Inflammatory macrophage (primary cell): ENCODE data around the gene UHRF2.
A peak's percentile ranks its signal among the peaks of the same experiment; 100 is the strongest.
"Not testable (repeated sequence)": the region's sequence is repeated elsewhere in the genome, so short reads cannot be mapped to it uniquely, and the experiment has no call there.

ENCODE experiments used
- DNase-seq, 2 donors: peaks; one replicate each; pipeline ENCODE4 v3.0.0-alpha.2; 2020 to 2022

UHRF2 gene

DNA sequence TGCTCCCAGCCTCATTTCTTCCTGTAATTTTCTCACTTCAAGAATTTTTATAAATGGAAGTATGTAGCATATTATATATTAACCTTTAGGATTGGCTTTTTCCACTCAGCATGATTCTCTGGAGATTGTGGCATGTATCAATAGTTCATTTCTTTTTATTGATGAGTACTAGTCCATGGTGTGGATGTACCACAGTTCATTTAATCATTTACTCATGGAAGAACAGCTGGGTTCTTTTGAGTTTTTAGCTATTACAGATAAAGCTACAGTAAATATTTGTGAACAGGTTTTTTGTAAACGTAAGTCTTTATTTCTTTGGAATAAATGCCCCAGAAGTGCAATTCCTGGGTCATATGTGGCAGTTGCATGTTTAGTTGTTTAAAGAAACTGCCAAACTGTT lies 76.1 kb downstream of the UHRF2 start:
- no peak for DNase-seq

DNA sequence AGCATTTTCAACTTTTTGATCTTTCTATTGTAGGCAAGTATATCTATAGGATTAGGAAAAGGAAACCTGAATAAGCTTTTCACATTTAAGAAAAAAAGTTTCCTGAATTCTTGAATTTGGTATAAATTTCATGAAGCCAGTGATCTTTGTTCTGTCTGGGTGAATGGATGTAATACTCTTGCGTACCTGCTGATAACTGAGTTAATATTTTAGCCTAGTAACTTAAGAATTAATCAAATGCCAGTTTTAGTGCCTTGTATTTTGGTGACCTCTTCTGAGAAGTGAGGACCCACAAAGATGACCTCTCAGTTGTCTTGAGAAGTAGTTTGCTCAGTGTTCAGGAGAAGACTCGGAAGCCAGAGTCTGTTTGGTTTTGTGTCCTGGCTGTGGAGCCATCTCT lies 77.9 kb downstream of the UHRF2 start:
- DNase-seq: no peak

DNA sequence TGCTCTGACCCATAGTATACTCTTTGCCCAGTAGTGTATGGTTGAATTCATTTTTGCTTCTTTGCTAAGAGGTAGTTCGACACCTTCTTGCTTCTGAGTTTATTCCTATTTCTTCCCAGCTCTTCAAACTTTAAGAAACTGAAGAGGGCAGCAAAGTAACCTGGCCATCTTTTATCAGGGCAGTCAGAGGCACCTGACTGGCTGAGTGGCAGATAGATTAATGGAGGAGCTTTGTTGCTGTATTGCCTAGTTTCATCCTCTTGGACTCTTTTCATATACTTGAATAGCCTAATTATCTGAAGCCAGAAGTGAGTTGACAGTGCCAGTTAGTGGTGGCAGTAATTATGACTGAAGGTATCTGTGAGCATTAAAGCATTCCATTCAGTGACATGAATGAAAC lies 82.5 kb downstream of the UHRF2 start:
- no peak for DNase-seq

DNA sequence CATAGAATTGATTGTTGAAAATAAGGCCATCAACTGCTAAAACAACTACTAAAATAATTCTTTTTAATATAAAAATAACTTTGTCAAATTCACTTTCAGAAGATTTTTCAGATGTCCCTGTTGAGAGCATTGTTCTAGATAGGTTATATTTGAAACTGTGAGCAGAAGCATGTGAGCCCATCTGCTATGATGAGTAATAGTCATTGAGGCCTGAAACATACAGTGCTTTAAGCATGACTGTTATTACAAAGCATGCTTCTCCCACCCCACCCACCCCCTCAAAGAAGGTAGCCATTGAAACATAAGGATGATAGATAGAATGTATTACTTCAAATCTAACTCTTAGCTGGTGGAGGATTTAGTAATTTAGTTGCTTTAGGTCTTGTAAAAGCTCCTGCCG lies 86.0 kb downstream of the UHRF2 start:
- DNase-seq: peak; percentile 8 to 33

DNA sequence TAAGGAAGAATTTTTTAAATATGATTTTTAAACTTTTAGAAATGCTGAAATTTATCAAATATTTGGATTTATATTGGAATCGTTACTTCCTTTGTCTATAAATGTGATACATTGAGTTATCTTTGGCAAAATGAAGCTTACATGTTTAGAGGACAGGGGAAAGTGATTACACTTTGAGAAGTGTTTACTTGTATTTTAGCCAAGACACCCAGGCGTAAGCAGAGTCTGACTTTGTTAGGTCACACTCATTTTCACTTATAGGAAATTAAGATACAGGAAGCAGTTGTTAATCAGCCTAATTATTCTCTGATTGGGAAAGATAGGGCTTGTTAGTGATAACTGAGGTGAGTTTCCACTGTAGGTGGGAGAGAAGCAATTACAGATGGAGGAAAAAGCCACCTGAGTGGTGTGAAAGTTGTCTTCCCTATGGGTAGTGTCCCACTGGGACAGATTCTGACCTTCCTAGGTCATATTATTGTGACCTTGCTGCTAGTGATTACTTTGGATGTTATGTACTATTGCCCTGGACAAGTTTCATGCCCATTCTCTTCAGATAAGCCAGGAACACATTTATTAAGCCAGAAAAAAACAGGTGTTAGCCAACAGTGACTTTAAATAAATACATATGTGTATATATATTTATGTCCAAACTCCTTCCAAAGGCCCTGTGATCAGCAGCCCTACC lies 88.7 kb downstream of the UHRF2 start:
- no peak for DNase-seq

DNA sequence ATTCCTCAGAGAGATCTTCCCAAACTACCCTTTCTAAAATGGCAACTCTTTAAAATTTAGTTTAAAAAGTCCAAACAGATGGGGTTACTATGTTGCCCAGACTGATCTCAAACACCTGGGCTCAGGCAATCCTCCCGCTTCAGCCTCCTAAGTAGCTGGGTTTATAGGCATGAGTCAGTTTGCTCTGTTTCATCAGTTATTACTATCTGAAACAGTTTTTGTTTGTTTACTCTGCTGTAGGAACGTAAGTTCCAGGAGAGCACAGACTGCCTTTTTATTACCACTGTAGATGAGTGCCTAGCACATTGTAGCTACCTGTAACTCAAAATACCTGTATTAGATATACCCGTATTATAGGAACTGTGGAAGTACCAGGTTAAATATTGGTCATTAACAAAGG lies 89.4 kb downstream of the UHRF2 start:
- DNase-seq: no peak

DNA sequence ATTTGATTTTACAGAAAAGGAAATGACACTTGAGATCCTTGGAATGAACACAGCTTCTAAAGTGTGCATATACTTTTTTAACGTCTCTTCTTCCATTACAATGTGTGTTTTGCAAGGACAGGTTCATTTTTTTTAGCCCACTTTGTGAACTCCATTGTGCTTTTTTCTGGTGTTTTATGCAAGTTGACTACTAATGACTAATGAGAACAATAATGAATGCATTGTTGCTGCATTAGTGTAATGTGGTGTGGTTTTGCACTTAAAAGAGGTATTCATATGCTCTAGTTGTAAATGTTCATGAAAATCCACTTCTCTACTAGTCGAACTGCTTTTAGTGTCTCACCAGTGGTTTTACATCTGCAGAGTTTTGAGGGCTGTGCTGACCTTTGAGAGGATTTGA lies 93.6 kb downstream of the UHRF2 start:
- DNase-seq: no peak

DNA sequence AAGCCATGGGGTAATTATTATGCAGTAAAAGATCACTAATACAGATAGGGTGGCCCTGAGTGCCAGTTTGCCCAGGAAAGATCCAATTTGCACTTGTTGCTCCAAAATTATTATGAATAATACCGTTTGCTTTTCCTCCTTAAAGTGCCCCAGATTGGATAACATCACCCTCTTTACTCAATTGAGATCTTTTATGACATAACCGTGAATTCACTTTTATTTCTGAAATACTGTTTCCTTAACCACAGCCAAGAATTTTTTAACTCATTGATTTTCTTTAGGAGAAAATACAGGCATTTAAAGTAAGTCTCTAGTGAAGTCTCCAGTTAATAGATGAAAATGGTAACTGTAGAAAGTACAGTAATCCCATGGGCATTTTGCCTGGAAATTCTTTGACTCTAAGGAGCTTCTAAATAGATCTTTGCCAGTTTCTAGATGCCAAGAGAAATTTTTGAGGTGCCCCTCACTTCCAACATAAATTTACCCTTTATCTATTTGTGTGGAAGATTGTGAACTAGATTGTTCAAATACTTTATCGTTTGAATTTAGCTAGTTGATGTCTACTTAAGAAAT lies 99.2 kb downstream of the UHRF2 start:
- DNase-seq: no peak

DNA sequence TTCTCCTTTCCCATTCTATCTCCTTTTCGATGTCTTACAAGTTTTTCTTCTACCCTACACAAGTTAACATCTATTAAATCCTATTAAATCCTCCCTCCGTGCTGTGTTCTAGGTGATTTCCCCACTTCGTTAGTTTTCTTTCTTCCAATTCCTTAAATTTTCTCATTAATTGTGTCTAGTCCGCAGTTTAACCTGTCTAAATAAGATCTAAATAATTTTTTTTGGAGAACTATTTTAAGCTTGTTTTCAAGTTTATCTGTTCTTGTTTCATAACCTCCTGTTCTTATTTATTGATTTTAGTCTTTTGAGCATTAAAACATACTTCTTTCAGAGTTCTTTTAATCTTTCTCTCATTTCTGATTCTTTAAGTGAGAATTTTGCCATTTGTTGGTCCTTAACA lies 109.3 kb downstream of the UHRF2 start:
- DNase-seq: no peak

DNA sequence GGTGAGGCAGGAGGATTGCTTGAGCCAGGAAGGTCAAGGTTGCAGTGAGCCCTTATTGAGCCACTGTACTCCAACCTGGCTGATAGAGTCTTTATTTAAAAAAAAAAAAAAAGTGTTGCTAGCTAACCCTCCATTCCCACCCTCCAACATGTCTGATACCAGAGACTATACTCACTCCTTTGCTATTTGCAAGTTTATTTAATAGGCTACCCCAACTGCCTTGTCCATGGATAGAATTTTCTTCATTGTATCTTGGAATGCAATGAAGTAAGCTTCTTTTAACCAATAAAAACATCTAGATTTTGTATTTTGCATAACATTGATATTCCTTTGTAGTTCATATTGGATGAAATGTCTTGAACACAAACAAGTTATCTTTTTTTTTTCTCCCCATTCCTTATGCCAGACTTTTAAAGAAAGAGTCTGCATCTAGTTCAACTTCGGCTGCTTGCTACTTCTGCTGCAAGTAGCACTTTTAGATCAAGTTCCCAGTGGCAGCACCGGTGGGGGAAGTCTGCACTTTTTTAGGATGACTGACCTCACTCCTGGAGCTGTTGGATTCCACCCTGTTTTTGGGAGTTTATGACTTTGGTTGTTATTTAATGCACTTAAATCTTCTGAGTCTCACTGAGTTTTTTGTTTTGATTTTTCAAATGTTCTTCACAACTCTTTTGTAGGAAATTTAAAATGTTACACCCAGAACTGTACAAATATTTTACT lies 112.5 kb downstream of the UHRF2 start:
- no peak for DNase-seq

DNA sequence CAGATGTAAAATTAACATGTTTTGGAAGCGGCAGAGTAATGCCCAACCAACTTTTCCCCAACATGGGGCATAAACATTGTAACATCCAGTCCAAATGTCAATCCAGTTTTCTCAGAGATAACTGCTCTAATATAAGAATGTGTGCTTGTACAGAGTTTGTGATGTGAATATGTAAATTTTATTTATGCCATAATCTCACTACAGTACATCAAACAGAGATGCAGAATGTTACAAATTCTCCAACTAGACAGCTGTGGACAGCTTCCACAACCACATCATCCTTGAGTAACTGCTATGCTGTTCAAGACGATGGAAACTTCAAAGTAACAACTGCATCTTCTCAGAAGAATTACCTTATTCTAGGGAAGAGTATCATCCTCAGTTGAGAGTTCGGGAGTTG lies 122.6 kb downstream of the UHRF2 start:
- DNase-seq: no peak

DNA sequence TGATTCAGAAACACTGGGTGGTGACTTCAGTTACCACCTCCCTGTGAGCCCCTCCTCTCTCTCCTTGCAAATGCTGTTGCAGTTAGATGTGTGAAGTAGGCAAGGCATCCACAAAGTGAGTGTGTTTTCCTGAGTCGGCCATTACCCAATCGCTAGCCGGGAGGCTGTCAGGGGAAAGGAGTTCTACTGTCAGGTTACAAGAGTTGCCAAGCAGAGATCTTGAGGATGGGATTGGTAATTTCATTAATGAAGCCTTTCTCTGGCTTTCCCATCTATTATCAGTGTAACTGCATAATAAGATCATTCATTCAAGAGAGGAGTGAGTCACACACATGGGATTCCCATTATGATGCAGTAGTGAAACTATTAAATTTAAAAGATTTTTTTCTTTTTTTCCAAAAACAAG lies 125.7 kb downstream of the UHRF2 start:
- DNase-seq: no peak

DNA sequence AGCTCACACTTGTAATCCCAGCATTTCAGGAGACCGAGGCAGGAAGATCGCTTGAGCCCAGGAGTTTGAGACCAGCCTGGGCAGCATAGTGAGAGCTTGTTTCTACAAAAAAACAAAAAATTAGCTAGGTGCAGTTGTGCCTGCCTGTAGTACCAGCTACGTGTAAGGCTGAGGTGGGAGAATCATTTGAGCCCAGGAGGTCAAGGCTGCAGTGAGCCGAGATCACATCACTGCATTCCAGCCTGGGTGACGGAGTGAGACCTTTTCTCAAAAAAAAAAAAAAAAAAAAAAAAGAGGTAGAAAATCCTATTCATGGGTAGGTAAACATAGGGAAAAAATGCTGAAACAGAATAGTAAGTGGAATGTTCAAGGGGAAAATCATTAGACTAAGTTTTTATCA lies 129.6 kb downstream of the UHRF2 start:
- not testable (repeated sequence) for DNase-seq

DNA sequence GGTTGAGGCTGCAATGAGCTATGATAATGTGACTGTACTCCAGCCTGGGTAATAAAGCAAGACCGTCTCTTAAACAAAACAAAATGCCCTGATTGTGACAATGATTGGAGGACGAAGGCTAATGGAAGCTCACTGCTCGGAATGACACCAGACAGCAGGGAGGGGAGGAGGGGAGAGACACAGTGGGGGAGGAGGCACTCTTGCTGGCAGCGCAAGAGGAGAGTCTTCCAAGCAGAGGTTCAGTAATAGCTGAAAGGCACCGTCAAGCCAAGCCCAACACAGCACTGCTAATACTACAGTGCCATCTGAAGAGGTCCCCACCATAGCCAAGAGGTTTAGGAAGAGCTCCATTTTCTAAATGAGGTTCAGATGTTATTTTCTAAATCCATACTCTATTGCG lies 130.2 kb downstream of the UHRF2 start:
- DNase-seq: no peak

DNA sequence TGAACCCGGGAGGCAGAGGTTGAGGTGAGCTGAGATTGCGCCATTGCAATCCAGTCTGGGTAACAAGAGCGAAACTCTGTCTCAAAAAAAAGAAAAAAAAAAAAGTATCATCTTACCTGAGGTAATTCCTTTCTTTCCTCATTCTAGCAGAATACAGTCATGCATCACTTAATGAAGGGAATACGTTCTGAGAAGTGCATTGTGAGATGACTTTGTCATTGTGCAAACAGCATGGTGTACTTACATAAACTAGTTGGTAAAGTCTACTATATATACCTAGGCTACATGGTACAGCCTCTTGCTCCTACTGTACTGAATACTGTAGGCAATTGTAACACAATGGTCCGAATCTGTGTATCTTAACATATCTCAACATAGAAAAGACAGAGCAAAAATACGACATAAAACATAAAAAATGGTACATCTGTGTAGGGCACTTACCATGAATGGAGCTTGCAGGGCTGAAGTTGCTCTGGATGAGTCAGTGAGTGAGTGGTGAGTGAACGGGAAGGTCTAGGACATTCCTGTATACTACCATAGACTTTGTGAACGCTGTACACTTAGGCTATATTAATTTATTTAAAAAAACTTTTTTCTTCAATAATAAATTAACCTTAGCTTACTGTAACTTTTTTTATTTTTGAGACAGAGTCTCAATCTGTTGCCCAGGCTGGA lies 132.2 kb downstream of the UHRF2 start:
- DNase-seq: no peak

DNA sequence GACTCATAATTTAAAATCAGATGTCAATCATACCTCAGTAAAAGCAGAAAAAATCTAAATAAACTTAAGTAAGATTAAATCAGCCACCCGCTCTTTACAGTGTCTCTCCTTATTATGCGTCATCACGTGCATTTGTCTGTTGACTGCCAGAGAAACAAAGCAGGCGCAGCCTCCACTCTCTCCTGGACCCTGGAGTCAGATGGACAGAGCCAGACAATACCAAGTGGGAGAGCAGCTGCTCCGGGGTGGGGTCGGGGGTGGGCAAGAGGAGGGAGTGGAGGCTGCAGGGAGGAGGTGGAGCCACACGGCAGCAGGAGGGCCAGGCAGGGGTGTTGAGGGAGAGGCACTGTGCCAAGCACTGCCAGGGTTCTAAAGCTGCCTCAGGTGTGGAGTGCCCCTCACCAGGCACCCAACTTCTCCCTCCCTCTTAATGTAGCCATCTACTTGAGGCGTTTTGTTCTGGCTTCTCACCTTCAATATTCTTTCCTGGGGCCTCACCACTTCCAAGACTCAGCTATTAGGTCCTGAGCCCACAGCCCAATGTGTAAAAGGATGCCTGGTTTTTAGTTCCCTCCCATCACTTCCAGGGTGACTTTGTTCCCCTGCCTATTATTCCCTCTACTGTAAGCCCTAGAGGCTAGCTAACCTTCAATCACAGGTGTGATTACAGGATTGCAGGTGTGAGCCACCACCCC lies 136.3 kb downstream of the UHRF2 start:
- DNase-seq: no peak

DNA sequence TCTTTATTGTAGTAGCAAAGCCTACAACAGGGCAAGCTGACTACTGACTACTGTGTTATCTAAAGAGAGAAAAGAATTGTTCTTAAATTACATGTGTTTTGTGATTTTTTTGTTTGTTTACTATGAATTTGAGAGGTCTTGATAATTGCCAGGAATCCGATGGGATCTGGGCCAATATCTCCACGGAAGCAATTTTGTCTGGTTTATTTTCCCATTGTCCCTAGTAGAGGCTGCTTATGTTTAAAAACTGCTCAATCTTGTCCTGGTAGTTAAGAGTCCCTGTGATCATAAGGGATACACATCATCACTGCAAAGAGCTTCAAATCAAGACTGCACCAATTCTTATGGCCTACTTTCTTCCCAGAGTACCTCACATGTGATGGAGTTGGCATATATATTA lies 138.1 kb downstream of the UHRF2 start:
- no peak for DNase-seq

DNA sequence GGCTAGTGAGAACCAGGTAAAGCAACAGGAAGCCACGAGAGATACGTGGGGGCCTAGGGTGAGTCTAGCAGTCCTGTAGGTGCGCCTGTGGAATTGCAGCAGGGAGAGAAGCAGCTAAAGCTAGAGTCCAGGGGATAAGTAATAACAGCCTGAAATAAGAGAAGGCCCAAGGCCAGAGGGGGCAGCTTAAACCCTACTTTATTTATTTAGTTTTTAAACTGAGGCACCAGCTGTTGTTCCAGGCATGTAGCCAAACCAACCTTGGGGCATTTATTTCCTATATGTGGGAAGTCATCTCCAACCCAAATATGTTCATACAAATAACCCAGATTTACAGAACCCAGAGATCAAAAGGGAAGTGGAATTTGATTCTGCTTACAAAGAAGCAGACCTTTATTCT lies 139.0 kb downstream of the UHRF2 start:
- no peak for DNase-seq

DNA sequence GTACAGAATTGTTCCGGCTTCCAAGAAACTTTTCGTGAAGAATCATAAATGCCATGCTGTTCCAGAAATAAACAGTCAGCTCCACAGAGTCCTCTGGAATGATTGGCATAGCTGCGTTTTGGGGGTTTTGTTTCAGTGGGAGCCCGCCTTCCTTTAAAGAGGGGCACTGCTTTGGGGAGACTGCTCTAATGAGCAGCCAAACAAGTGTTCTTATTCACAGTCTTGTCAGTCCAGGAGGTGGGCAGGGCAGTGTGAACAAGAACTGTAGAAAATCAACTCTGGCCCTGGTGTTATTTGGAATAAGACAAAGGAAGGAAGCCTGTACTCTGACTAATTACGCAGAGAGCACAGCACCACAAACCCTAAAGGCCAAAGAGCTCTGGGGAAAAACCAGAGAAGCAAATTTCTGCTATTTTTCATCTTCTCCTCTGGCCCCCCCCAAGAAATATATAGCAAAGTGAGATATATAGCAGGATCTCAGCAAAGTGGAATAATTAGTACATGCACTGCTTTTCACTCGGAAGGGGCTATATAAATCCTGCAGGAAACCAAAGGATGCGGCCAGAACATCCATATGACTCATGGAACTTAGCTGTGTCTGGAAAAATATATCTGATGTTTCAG lies 139.6 kb downstream of the UHRF2 start:
- DNase-seq: no peak

DNA sequence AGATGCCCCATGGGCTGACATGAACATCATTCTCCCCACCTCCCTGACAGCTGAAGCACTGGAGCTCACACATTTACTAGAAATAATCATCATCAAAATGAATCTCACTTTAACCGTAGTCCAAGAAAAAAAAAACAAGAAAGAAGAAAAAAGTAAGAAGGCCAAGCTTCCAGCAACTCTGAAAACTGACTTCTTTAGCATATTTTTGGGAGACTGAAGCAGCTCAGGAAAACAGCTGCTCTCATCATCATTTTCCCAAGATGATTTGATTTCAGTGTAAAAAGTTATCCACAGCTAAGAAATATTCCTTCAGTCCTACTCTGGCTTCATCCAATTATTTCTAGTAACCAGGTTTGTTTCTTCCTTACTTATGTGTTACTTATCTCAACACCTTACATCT lies 140.9 kb downstream of the UHRF2 start:
- DNase-seq: no peak
